H4 (cell line): ENCODE measurements around the gene PROK2. TPM values are rescaled to one million over a fixed set of nuclear protein-coding genes. Genes with fewer than 3 reads are reported as not detected.

Experiments used
- DNase-seq: peaks from one replicate; pipeline ENCODE4 v3.0.0-alpha.2; 2015; ENCODE audit warnings: low spot score
- total RNA-seq: library from RNA; depleted of rRNA; stranded (reverse); fragments of >200 nt; shearing (Covaris generic); gene quantifications from 2 replicates; pipeline ENCODE4 v1.2.3, GENCODE V29; 2014

PROK2 gene
- total RNA-seq, 1 experiment from 2014 or later, result not detected

- DNase-seq, result no peak
Observed at GRCh38 chr3:71786551-71786950, 1.6 kb upstream of the PROK2 start.

GRCh38 chr3:71786217-71786549 is 1.2 kb upstream of the PROK2 start:
- no peak for DNase-seq

GRCh38 chr3:71785532-71786216 is 726 bp upstream of the PROK2 start:
- no peak for DNase-seq

GRCh38 chr3:71784201-71784913 is 591 bp downstream of the PROK2 start:
- no peak for DNase-seq

GRCh38 chr3:71783152-71783551 is 1.8 kb downstream of the PROK2 start:
- DNase-seq, result no peak

- DNase-seq, result no peak
Observed at GRCh38 chr3:71780430-71780829, 4.5 kb downstream of the PROK2 start.

GRCh38 chr3:71779674-71780377 is 5.1 kb downstream of the PROK2 start:
- peak; percentile 51 for DNase-seq

- no peak for DNase-seq
Observed at GRCh38 chr3:71778353-71778752, 6.6 kb downstream of the PROK2 start.

- no peak for DNase-seq
Observed at GRCh38 chr3:71776538-71776937, 8.4 kb downstream of the PROK2 start.

- no peak for DNase-seq
Observed at GRCh38 chr3:71771884-71772283, 13.1 kb downstream of the PROK2 start.

GRCh38 chr3:71771126-71771525 is 13.8 kb downstream of the PROK2 start:
- no peak for DNase-seq

- DNase-seq, result no peak
Observed at GRCh38 chr3:71763426-71763825, 21.5 kb downstream of the PROK2 start.

GRCh38 chr3:71760140-71760539 is 24.8 kb downstream of the PROK2 start:
- DNase-seq, result no peak

GRCh38 chr3:71759401-71759800 is 25.5 kb downstream of the PROK2 start:
- DNase-seq, result no peak

- DNase-seq, result no peak
Observed at GRCh38 chr3:71758091-71758490, 26.9 kb downstream of the PROK2 start.

GRCh38 chr3:71754610-71755253 is 30.2 kb downstream of the PROK2 start:
- no peak for DNase-seq

- no peak for DNase-seq
Observed at GRCh38 chr3:71753701-71754609, 31.0 kb downstream of the PROK2 start, which contains the start of gene GPR27. GPR27 (plus strand) TSS chr3:71753855; CDS start chr3:71754050, 195 bp downstream.

GRCh38 chr3:71752831-71753700 is 31.9 kb downstream of the PROK2 start:
- no peak for DNase-seq

GRCh38 chr3:71751602-71752001 is 33.3 kb downstream of the PROK2 start:
- DNase-seq, result no peak

GRCh38 chr3:71744738-71745137 is 40.2 kb downstream of the PROK2 start:
- no peak for DNase-seq
